Mononuclear cell (primary cell): ENCODE measurements around the gene CSNK1G1. TPM values are rescaled to one million over a fixed set of nuclear protein-coding genes. Genes with fewer than 3 reads are reported as not detected.
"Not testable (repeated sequence)": the region's sequence is repeated elsewhere in the genome, so short reads cannot be mapped to it uniquely, and the experiment has no call there.

Source experiments
- H3K27me3 ChIP-seq: 2 replicates; pipeline ENCODE4 v1.6.0; 2011; ENCODE audit warnings: low read length, control low read depth; ENCODE audit not compliant: insufficient read depth
- H3K4me1 ChIP-seq: 2 replicates; pipeline ENCODE4 v1.5.1; 2011; ENCODE audit warnings: mild to moderate bottlenecking, low read length, control low read depth; ENCODE audit not compliant: insufficient read depth
- H3K4me3 ChIP-seq: 2 replicates; pipeline ENCODE4 v1.5.1; 2011; ENCODE audit warnings: mild to moderate bottlenecking, low read length, moderate library complexity
- H3K9me3 ChIP-seq: 2 replicates; pipeline ENCODE4 v1.5.1; 2011; ENCODE audit warnings: low read depth, mild to moderate bottlenecking, control low read depth, low read length
- total RNA-seq: library from RNA; depleted of rRNA; stranded (reverse); fragments of >200 nt; gene quantifications from one replicate; pipeline ENCODE4 v1.2.3, GENCODE V29; 2012

Gene CSNK1G1
- total RNA-seq, 1 donor, result 16.1 TPM

GRCh38 chr15:64333986-64334929, 21.7 kb downstream of the CSNK1G1 start:
- H3K27me3 ChIP-seq, result no peaks in the 10 kb centered on the region
- no peaks in the 10 kb centered on the region for H3K9me3 ChIP-seq
- no peak overlapping the region for H3K4me3 ChIP-seq
- H3K4me1 ChIP-seq, result peaks cover 10% of the 10 kb centered on the region

- no peak overlapping the region for H3K4me3 ChIP-seq
- no peaks in the 10 kb centered on the region for H3K9me3 ChIP-seq
- H3K4me1 ChIP-seq, result peaks cover 10% of the 10 kb centered on the region
- H3K27me3 ChIP-seq, result no peaks in the 10 kb centered on the region
Measured at GRCh38 chr15:64333516-64333915, 22.5 kb downstream of the CSNK1G1 start.

- H3K27me3 ChIP-seq, H3K9me3 ChIP-seq, H3K4me3 ChIP-seq: not testable (repeated sequence)
- H3K4me1 ChIP-seq, result peaks cover 10% of the 10 kb centered on the region
Measured at GRCh38 chr15:64331668-64332067, 24.3 kb downstream of the CSNK1G1 start.

GRCh38 chr15:64326975-64327374, 29.0 kb downstream of the CSNK1G1 start:
- H3K27me3 ChIP-seq, H3K4me3 ChIP-seq, H3K9me3 ChIP-seq: not testable (repeated sequence)

GRCh38 chr15:64326458-64326857, 29.5 kb downstream of the CSNK1G1 start:
- not testable (repeated sequence) for H3K27me3 ChIP-seq, H3K4me3 ChIP-seq, H3K4me1 ChIP-seq, H3K9me3 ChIP-seq

More at GRCh38 chr15:64326975-64327374, 29.0 kb downstream of the CSNK1G1 start:
- not testable (repeated sequence) for H3K4me1 ChIP-seq

- Histone ChIP-seq H3K9me3 (no peaks in the 10 kb centered on the region), H3K4me1 (no peaks in the 10 kb centered on the region), H3K4me3 (no peak overlapping the region), H3K27me3 (no peaks in the 10 kb centered on the region)
Measured at GRCh38 chr15:64324165-64324877, 31.7 kb downstream of the CSNK1G1 start.

GRCh38 chr15:64315216-64315615, 40.8 kb downstream of the CSNK1G1 start:
- Histone ChIP-seq H3K4me1 (no peaks in the 10 kb centered on the region), H3K4me3 (no peak overlapping the region), H3K27me3 (no peaks in the 10 kb centered on the region), H3K9me3 (no peaks in the 10 kb centered on the region)

- no peaks in the 10 kb centered on the region for H3K9me3 ChIP-seq
- no peaks in the 10 kb centered on the region for H3K27me3 ChIP-seq
- H3K4me1 ChIP-seq, result no peaks in the 10 kb centered on the region
- H3K4me3 ChIP-seq, result no peak overlapping the region
Measured at GRCh38 chr15:64314456-64314855, 41.5 kb downstream of the CSNK1G1 start.

- Histone ChIP-seq H3K4me1 (no peaks in the 10 kb centered on the region), H3K4me3 (no peak overlapping the region), H3K27me3 (no peaks in the 10 kb centered on the region), H3K9me3 (no peaks in the 10 kb centered on the region)
Measured at GRCh38 chr15:64311566-64311965, 44.4 kb downstream of the CSNK1G1 start.

GRCh38 chr15:64310036-64310435, 45.9 kb downstream of the CSNK1G1 start:
- H3K4me3 ChIP-seq, result no peak overlapping the region
- no peaks in the 10 kb centered on the region for H3K4me1 ChIP-seq
- H3K9me3 ChIP-seq, result no peaks in the 10 kb centered on the region
- H3K27me3 ChIP-seq, result no peaks in the 10 kb centered on the region

- Histone ChIP-seq H3K4me1 (no peaks in the 10 kb centered on the region), H3K9me3 (no peaks in the 10 kb centered on the region), H3K27me3 (no peaks in the 10 kb centered on the region), H3K4me3 (no peak overlapping the region)
Measured at GRCh38 chr15:64305261-64305660, 50.7 kb downstream of the CSNK1G1 start.

- no peaks in the 10 kb centered on the region for H3K4me1 ChIP-seq
- no peak overlapping the region for H3K4me3 ChIP-seq
- H3K27me3 ChIP-seq, result no peaks in the 10 kb centered on the region
- no peaks in the 10 kb centered on the region for H3K9me3 ChIP-seq
Measured at GRCh38 chr15:64289550-64289949, 66.4 kb downstream of the CSNK1G1 start.

GRCh38 chr15:64288999-64289398, 67.0 kb downstream of the CSNK1G1 start:
- Histone ChIP-seq H3K27me3 (no peaks in the 10 kb centered on the region), H3K4me3 (no peak overlapping the region), H3K4me1 (peaks cover 3% of the 10 kb centered on the region), H3K9me3 (no peaks in the 10 kb centered on the region)

GRCh38 chr15:64288577-64288976, 67.4 kb downstream of the CSNK1G1 start:
- Histone ChIP-seq H3K4me1 (peaks cover 7% of the 10 kb centered on the region), H3K27me3 (no peaks in the 10 kb centered on the region), H3K4me3 (no peak overlapping the region), H3K9me3 (no peaks in the 10 kb centered on the region)

GRCh38 chr15:64287953-64288352, 68.0 kb downstream of the CSNK1G1 start:
- Histone ChIP-seq H3K4me3 (no peak overlapping the region), H3K9me3 (no peaks in the 10 kb centered on the region), H3K4me1 (peaks cover 9% of the 10 kb centered on the region), H3K27me3 (no peaks in the 10 kb centered on the region)
